ENCODE measurements around the gene NCAM1. TPM values are rescaled to one million over a fixed set of nuclear protein-coding genes. Genes with fewer than 3 reads are reported as not detected.

The NCAM1 gene
- total RNA-seq, 1 experiment from 2014 or later: 0.95 TPM

GRCh38 chr11:113137713-113138529, 176.7 kb downstream of the NCAM1 start:
- Mint-ChIP-seq H3K9me3 (ENCODE audit: unreplicated experiment) (no peaks in the 10 kb centered on the region), H3K27ac (ENCODE audit: unreplicated experiment) (no peak overlapping the region), H3K27me3 (ENCODE audit: insufficient read depth, unreplicated experiment) (peaks cover 63% of the 10 kb centered on the region), H3K4me3 (ENCODE audit: unreplicated experiment) (no peak overlapping the region), H3K4me1 (ENCODE audit: low read depth, unreplicated experiment) (no peaks in the 10 kb centered on the region), H3K36me3 (ENCODE audit: insufficient read depth, unreplicated experiment) (no peaks in the 10 kb centered on the region)
- no peaks in the 10 kb centered on the region for H3K36me3 ChIP-seq (ENCODE audit: control insufficient read depth, insufficient read depth, low read length)
- BruUV-seq (replicated peaks): no TSS peak
- ChIA-PET CTCF (no interaction called here), POLR2A (no interaction called here)
- TF ChIP-seq CTCF (IDR thresholded peaks at IDR 0.05; ENCODE audit: insufficient read depth in 1 of 2, low read depth in 1 of 2, low read length in 1 of 2, severe bottlenecking in 1 of 2, unreplicated experiment in 1 of 2): no peak
- H3K4me3 ChIP-seq (ENCODE audit: low read depth, low read length): no peak overlapping the region
- no peaks in the 10 kb centered on the region for H3K4me1 ChIP-seq
- intact Hi-C loops (cut with micrococcal nuclease; ENCODE audit: unreplicated experiment): no loop called here
- H3K9me3 ChIP-seq: no peaks in the 10 kb centered on the region
- no peak for DNase-seq
- peaks cover 4% of the 10 kb centered on the region for H3K27me3 ChIP-seq (replicated peaks; ENCODE audit: control insufficient read depth, insufficient read depth, low read length)

GRCh38 chr11:113138731-113139130, 177.5 kb downstream of the NCAM1 start:
- no TSS peak for BruUV-seq (replicated peaks)
- H3K27ac Mint-ChIP-seq (ENCODE audit: unreplicated experiment): no peak overlapping the region
- TF ChIP-seq CTCF (IDR thresholded peaks at IDR 0.05; ENCODE audit: insufficient read depth in 1 of 2, low read depth in 1 of 2, low read length in 1 of 2, severe bottlenecking in 1 of 2, unreplicated experiment in 1 of 2): no peak
- H3K4me3 ChIP-seq (ENCODE audit: low read depth, low read length): no peak overlapping the region
- no peaks in the 10 kb centered on the region for H3K9me3 Mint-ChIP-seq (ENCODE audit: unreplicated experiment)
- H3K36me3 ChIP-seq (ENCODE audit: control insufficient read depth, insufficient read depth, low read length): no peaks in the 10 kb centered on the region
- ChIA-PET CTCF (no interaction called here), POLR2A (no interaction called here)
- intact Hi-C loops (cut with micrococcal nuclease; ENCODE audit: unreplicated experiment): no loop called here
- no peaks in the 10 kb centered on the region for H3K4me1 Mint-ChIP-seq (ENCODE audit: low read depth, unreplicated experiment)
- H3K27me3 ChIP-seq (replicated peaks; ENCODE audit: control insufficient read depth, insufficient read depth, low read length): peaks cover 4% of the 10 kb centered on the region
- DNase-seq: no peak
- H3K9me3 ChIP-seq: no peaks in the 10 kb centered on the region
- H3K27me3 Mint-ChIP-seq (ENCODE audit: insufficient read depth, unreplicated experiment): peaks cover 68% of the 10 kb centered on the region
- no peaks in the 10 kb centered on the region for H3K4me1 ChIP-seq
- H3K36me3 Mint-ChIP-seq (ENCODE audit: insufficient read depth, unreplicated experiment): no peaks in the 10 kb centered on the region
- no peak overlapping the region for H3K4me3 Mint-ChIP-seq (ENCODE audit: unreplicated experiment)

- no TSS peak for BruUV-seq (replicated peaks)
- no peaks in the 10 kb centered on the region for H3K4me1 ChIP-seq
- no peak for DNase-seq
- H3K9me3 ChIP-seq: no peaks in the 10 kb centered on the region
- Mint-ChIP-seq H3K4me3 (ENCODE audit: unreplicated experiment) (no peak overlapping the region), H3K9me3 (ENCODE audit: unreplicated experiment) (no peaks in the 10 kb centered on the region), H3K4me1 (ENCODE audit: low read depth, unreplicated experiment) (no peaks in the 10 kb centered on the region), H3K27ac (ENCODE audit: unreplicated experiment) (no peak overlapping the region), H3K27me3 (ENCODE audit: insufficient read depth, unreplicated experiment) (peaks cover 59% of the 10 kb centered on the region), H3K36me3 (ENCODE audit: insufficient read depth, unreplicated experiment) (no peaks in the 10 kb centered on the region)
- ChIA-PET POLR2A (no interaction called here), CTCF (no interaction called here)
- H3K4me3 ChIP-seq (ENCODE audit: low read depth, low read length): no peak overlapping the region
- intact Hi-C loops (cut with micrococcal nuclease; ENCODE audit: unreplicated experiment): no loop called here
- no peak for TF ChIP-seq CTCF (IDR thresholded peaks at IDR 0.05; ENCODE audit: insufficient read depth in 1 of 2, low read depth in 1 of 2, low read length in 1 of 2, severe bottlenecking in 1 of 2, unreplicated experiment in 1 of 2)
- H3K36me3 ChIP-seq (ENCODE audit: control insufficient read depth, insufficient read depth, low read length): no peaks in the 10 kb centered on the region
- H3K27me3 ChIP-seq (replicated peaks; ENCODE audit: control insufficient read depth, insufficient read depth, low read length): peaks cover 4% of the 10 kb centered on the region
Measured at GRCh38 chr11:113141010-113141409, 179.8 kb downstream of the NCAM1 start.
